HG03064 (cell line): Measurements from ENCODE around the gene ZNF724.
"Not testable (repeated sequence)": the region's sequence is repeated elsewhere in the genome, so short reads cannot be mapped to it uniquely, and the experiment has no call there.

Experiments used
- ATAC-seq: cut with Tn5 transposase; IDR thresholded peaks from one replicate; pipeline ENCODE4 v1.9.1; 2021; ENCODE audit warnings: low read depth; ENCODE audit not compliant: unreplicated experiment

ZNF724 gene

GRCh38 chr19:23249911-23250649 is at the start of gene ZNF724:
Gene ZNF724 (minus strand): TSS chr19:23250394. CDS start chr19:23250242, 152 bp downstream.
- peak; percentile 91 for ATAC-seq

DNA sequence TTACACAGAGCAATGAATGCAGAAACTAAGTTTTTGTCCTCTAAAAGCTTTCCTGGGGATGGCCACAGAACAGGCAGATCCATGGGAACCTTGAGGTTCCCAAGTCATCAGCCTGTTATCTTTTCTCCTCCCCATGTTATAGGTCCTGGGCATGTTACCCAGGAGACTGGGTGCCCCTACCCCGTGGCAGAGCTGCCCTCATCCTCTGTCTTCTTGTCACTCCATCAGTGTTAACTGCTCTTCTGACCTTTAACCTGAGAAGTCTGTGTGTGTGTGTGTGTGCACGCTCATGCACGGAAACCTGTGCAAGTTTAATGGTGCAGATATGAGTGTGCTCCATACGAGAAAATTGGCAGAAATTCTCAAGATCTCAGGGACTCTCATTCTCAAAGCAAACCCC is 43.9 kb upstream of the ZNF724 start:
- no peak for ATAC-seq

GRCh38 chr19:23289966-23290365 is 39.8 kb upstream of the ZNF724 start:
- ATAC-seq: not testable (repeated sequence)

- no peak for ATAC-seq
Observed at GRCh38 chr19:23287620-23288019, 37.4 kb upstream of the ZNF724 start.

DNA sequence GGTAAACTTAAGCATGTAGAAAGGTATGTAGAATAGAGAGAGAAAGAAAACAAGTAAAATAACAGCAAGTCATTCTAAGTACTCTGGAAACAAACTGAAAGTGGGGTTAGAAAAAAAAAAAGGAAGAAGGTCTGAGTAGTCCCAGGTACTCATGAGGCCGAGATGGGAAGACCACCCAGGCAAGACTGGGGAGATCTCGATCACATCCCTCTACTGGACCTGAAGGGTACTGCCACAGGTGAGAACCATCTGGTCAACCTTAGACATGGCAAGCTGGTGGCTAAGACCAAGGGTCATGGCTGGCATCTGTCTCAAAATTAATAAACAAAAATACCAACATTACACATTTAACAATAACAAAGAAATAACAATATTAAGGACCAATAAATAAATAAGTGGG is 36.3 kb upstream of the ZNF724 start:
- no peak for ATAC-seq

- ATAC-seq: no peak
Observed at GRCh38 chr19:23285948-23286347, 35.8 kb upstream of the ZNF724 start.

DNA sequence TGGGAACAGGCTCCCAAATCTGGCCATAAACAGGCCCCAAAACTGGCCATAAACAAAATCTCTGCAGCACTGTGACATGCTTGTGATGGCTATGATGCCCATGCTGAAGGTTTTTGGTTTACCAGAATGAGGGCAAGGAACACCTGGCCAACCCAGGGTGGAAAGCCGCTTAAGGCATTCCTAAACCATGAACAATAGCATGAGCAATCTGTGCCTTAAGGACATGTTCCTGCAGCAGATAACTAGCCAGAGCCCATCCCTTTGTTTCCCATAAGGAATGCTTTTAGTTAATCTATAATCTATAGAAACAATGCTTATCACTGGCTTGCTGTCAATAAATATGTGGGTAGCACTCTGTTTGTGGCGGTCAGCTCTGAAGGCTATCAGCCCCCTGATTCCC is 35.1 kb upstream of the ZNF724 start:
- ATAC-seq: not testable (repeated sequence)

DNA sequence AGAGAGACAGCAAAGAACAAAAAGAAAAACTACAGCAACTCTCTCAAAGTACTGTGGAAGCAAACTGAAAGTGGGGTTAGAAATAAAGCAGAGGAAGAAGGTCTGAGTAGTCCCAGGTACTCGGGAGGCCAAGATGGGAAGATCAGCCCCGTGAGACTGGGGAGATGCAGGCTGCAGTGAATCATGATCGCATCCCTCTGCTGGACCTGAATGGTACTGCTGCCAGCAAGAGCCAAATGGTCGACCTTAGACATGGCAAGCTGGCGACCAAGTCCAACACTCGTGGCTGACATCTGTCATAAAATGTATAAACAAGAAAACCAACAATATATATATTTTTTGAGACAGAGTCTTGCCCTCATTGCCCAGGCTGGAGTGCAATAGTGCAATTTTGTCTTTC is 33.7 kb upstream of the ZNF724 start:
- no peak for ATAC-seq

DNA sequence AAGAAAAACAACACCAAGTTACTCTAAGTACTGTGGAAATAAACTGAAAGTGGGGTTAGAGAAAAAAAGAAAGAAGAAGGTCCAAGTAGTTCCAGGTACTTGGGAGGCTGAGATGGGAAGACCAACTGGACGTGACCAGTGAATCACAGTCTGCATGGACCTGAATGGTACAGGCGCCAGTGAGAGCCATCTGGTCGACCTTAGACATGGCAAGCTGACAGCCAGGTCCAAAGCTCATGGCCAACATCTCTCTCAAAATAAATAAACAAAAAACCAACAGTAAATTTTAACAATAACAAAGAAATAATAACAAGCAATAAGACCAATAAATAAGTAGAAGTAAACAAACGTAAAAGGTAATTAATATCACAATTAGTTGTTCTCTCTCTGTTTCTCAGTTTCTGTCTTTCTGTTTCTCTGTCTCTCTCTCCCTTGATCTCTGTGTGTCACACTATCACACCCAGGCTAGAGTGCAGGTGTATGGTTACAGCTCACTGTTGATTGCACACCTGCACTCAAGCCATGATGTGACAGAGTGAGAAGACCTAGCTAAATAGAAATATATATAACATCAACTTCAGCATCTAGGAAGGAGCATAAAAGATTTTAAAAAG is 31.6 kb upstream of the ZNF724 start:
- no peak for ATAC-seq

DNA sequence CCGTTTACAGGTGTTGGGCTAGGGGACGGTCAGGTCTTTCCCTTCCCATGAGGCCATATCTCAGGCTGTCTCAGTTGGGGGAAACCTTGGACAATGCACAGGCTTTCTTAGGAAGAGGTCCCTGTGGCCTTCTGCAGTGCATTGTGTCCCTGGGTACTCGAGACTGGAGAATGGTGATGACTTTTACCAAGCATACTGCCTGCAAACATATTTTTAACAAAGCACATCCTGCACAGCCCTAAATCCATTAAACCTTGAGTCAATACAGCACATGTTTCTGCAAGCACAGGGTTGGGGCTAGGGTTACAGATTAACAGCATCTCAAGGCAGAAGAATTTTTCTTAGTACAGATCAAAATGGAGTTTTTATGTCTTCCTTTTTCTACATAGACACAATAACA is 27.9 kb upstream of the ZNF724 start:
- ATAC-seq: not testable (repeated sequence)

DNA sequence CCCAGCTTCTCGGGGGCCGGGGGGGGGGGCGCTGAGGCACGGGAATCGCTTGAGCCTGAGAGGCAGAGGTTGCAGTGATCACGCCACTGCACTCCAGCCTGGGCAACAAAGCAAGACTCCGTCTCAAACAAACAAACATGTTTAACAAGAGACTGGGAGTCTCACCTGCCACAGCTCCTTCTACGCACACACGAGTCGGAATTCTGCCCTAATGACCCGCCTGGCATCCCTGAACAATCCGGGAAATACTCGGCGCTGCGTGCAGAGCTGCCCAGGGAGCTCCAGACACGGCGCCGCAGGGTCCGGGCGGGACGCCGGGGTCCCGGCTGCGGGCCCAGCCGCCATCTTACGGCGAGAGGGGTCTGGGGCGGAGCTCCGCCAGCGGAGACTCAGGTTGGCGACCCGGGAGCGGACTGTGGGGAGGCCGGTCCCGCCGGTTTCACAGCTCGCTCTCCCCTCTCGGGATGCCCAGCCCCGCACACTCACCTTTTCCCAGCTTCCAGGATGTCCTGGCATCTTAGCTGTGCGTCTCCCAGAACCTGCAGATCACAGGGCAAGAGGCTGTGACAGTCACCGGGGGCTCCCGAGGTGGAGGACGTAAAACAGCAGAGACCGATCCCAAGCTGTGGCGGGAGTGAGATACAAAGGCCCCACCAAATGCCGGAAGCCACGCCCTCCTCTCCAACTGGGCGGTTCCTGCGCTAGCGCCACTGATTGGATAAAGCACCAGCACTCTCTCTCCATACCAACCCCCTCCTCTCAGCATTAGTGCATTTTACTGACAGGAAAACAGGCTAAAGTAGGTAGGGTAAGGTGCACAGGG is 23.6 kb upstream of the ZNF724 start:
- peak; percentile 99 for ATAC-seq

DNA sequence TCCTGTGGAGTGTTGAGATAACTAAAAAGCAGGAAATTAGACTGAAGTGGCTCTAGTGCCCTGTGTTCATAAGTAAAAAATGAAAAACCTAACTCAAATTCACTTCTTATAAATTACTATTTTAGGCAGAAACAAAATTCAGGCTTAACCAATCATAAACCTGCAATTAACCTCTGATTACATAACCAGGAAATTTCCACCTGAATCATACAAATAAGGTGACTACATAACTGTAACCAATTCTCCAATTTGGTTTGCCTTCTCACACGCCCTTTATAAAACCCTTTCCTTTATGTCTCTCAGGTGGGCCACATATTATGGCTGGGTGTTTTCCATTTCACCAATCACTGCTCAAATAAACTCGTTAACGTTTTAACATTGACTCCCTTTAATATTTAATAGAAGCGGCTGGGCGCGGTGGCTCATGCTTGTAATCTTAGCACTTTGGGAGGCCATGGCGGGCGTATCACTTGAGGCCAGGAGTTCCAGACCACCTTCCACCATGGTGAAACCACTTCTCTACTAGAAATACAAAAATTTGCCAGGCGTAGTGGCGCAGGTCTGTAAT is 22.9 kb upstream of the ZNF724 start:
- no peak for ATAC-seq

GRCh38 chr19:23263870-23264590 is 13.8 kb upstream of the ZNF724 start:
- ATAC-seq: no peak

GRCh38 chr19:23263396-23263795 is 13.2 kb upstream of the ZNF724 start:
- no peak for ATAC-seq

GRCh38 chr19:23262920-23263319 is 12.7 kb upstream of the ZNF724 start:
- no peak for ATAC-seq

GRCh38 chr19:23261496-23262020 is 11.4 kb upstream of the ZNF724 start:
- no peak for ATAC-seq

- ATAC-seq: no peak
Observed at GRCh38 chr19:23260956-23261355, 10.8 kb upstream of the ZNF724 start.

GRCh38 chr19:23259961-23260360 is 9.8 kb upstream of the ZNF724 start:
- ATAC-seq: no peak

DNA sequence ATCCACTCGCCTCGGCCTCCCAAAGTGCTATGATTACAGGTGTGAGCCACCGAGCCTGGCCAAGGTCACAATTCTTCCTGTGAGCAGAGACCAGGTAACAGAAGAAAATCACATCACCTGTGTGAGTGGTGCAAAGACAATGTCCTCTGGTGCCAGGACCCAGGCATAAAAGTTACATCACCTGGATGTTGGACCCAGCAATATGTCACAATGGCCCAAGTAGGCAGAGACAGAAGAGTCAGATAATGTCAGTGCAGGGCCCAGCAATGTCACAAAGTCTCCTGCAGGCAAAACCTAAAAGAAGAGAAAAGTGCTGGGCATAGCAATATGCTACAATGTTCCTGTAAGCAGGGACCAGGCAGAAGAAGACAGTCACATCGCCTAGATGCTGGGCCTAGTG is 5.5 kb upstream of the ZNF724 start:
- ATAC-seq: no peak
